HepG2 (cell line): ENCODE measurements around the gene SLC35F1. TPM values are rescaled to one million over a fixed set of nuclear protein-coding genes. Genes with fewer than 3 reads are reported as not detected.

Experiments
- GRHL1 ChIP-seq: sonication (generic); formaldehyde crosslinking; conservative IDR thresholded peaks from 2 replicates; pipeline ENCODE4 v1.8.0; 2022; ENCODE audit warnings: missing genetic modification reagents
- HOXA9 ChIP-seq: sonication (generic); formaldehyde crosslinking; IDR thresholded peaks from 2 replicates; pipeline ENCODE4 v1.8.1; 2022; ENCODE audit warnings: missing genetic modification reagents, mild to moderate bottlenecking, moderate library complexity, borderline replicate concordance
- KLF11 ChIP-seq: IDR thresholded peaks from 2 replicates; pipeline ENCODE4 v1.6.1; 2016; ENCODE audit warnings: missing compliant biosample characterization
- MYC ChIP-seq: sonication (generic); formaldehyde crosslinking; IDR thresholded peaks from 2 replicates; pipeline ENCODE4 v1.9.0; 2021; ENCODE audit warnings: missing genetic modification reagents, borderline replicate concordance
- TMF1 ChIP-seq: sonication (generic); formaldehyde crosslinking; IDR thresholded peaks from 2 replicates; pipeline ENCODE4 v1.8.1; 2022; ENCODE audit warnings: low read depth, missing genetic modification reagents
- ZFP41 ChIP-seq: sonication (generic); formaldehyde crosslinking; IDR thresholded peaks from 2 replicates; pipeline ENCODE4 v1.4.0; 2020; ENCODE audit warnings: mild to moderate bottlenecking, missing genetic modification reagents, borderline replicate concordance
- ZMAT3 ChIP-seq: sonication (generic); formaldehyde crosslinking; conservative IDR thresholded peaks from 2 replicates; pipeline ENCODE4 v1.7.0; 2021; ENCODE audit warnings: missing genetic modification reagents
- ZNF280D ChIP-seq: sonication (generic); formaldehyde crosslinking; IDR thresholded peaks from 2 replicates; pipeline ENCODE4 v1.5.1; 2020; ENCODE audit warnings: mild to moderate bottlenecking, missing genetic modification reagents
- ZNF343 ChIP-seq: sonication (generic); formaldehyde crosslinking; IDR thresholded peaks from 2 replicates; pipeline ENCODE4 v1.4.0; 2020; ENCODE audit warnings: mild to moderate bottlenecking, missing genetic modification reagents
- ZNF350 ChIP-seq: sonication (generic); formaldehyde crosslinking; IDR thresholded peaks from 2 replicates; pipeline ENCODE4 v1.4.0; 2020; ENCODE audit warnings: mild to moderate bottlenecking, low read depth, missing genetic modification reagents, borderline replicate concordance
- ZNF382 ChIP-seq: sonication (generic); formaldehyde crosslinking; IDR thresholded peaks from 2 replicates; pipeline ENCODE4 v1.5.0; 2020; ENCODE audit warnings: missing genetic modification reagents, mild to moderate bottlenecking, borderline replicate concordance
- ZNF670 ChIP-seq: sonication (generic); formaldehyde crosslinking; IDR thresholded peaks from 2 replicates; pipeline ENCODE4 v1.8.0; 2022; ENCODE audit warnings: mild to moderate bottlenecking, missing genetic modification reagents, borderline replicate concordance
- ZNF7 ChIP-seq: IDR thresholded peaks from 2 replicates; pipeline ENCODE4 v1.6.1; 2016; ENCODE audit warnings: missing biosample characterization, missing genetic modification reagents
- ZSCAN22 ChIP-seq: sonication (generic); formaldehyde crosslinking; IDR thresholded peaks from 2 replicates; pipeline ENCODE4 v1.4.0; 2020; ENCODE audit warnings: mild to moderate bottlenecking, missing genetic modification reagents
- polyA plus RNA-seq, 8 experiments: library from polyadenylated mRNA; depleted of rRNA in 3 of 8; stranded (reverse) in 7 of 8; unstranded in 1 of 8; fragments of >200 nt; fragmentation: Illumina TruSeq in 4 of 8; extraction: Trizol in 4 of 8; gene quantifications; 2 replicates each; pipeline versions ENCODE4 v1.2.1 to v1.2.3, GENCODE V29; 2011 to 2016; ENCODE audit warnings: low read depth in 4 of 8, missing spikeins in 1 of 8, mixed read lengths in 1 of 8; ENCODE audit not compliant: insufficient read depth in 1 of 8
- total RNA-seq, 5 experiments: library from RNA; depleted of rRNA; stranded (reverse); fragments of >200 nt; fragmentation: Illumina TruSeq; extraction: Trizol; gene quantifications; 2 replicates each; pipeline ENCODE4 v1.2.3, GENCODE V29; 2016; ENCODE audit warnings: low read depth in 1 of 5
- TF ChIP-seq, protein P1 (sequence below): sonication (generic); formaldehyde crosslinking; IDR thresholded peaks from 2 replicates; pipeline ENCODE4 v1.4.0; 2020; ENCODE audit warnings: missing genetic modification reagents, borderline replicate concordance
- TF ChIP-seq, protein P2 (sequence below): sonication (generic); formaldehyde crosslinking; IDR thresholded peaks from 2 replicates; pipeline ENCODE4 v1.9.0; 2021; ENCODE audit warnings: missing genetic modification reagents, borderline replicate concordance

Gene SLC35F1
- total and polyA plus RNA-seq, 2 of the 13 experiments (the other 11 are each of a cell fraction or from before 2014, with no cell fraction given): 0.01 TPM; not detected in 1

DNA sequence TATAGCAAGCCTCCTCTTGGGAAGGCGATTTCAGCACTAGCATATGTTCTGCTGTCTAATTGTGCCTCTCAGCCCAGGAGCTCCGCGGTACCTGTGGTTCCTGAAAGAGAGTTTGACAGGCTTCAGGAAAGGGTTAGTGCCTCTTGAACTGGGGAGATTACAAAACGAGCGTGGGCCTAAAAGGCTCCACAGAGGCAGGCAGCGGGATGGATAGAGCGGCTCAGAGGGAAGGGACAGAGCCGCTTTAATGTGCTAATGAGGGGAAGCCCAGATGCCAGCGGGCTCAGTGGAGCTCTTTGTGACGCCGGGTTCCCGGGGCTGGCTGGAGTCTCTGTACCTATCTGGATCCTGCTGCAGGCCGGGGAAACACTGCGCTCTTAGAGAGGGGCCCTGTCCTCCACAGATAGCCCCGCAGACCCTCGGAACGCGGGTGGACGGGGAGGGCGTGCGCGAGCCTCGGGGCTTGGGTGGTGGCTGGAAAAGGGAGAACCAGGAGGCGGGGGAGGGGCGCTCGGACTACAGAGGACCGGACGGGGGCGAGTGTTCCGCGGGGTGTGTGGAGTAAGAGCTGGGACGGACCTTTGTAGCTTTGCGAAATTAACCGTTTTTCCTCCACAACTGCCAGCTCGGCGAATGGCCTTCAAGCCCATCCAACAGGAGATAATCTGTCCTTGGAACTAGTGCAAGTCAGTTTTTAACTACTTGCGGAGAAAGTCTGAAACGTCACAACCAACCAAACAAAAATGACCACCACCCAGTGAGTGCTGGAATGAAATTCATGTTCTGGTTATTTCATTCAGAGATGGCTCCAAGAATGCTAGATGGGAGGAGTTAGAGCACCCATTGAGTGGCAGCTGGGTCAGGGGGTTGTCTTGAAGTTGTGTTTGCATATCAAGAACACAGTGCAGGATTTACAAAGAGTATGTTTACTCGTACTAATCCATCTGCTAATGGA, 13.0 kb downstream of the SLC35F1 start (continued):
- TF ChIP-seq KLF11 (CRISPR knock-in tag): no peak
- TF ChIP-seq ZNF670 (CRISPR knock-in tag): no peak
- TF ChIP-seq ZNF350 (CRISPR knock-in tag): no peak
- TF ChIP-seq TMF1: no peak
- no peak for TF ChIP-seq HOXA9 (CRISPR knock-in tag)
- TF ChIP-seq ZMAT3: no peak
- TF ChIP-seq ZNF7: no peak
- TF ChIP-seq GRHL1: no peak
- no peak for TF ChIP-seq ZSCAN22 (CRISPR knock-in tag)
- TF ChIP-seq MYC (CRISPR knock-in tag): no peak
- 0 out of 2 replicates have a peak, but pooled peaks have one; percentile 36 for TF ChIP-seq ZNF280D (CRISPR knock-in tag)
- no peak for TF ChIP-seq ZFP41 (CRISPR knock-in tag)
- no peak for TF ChIP-seq ZNF343 (CRISPR knock-in tag)
- TF ChIP-seq, protein P1, sequence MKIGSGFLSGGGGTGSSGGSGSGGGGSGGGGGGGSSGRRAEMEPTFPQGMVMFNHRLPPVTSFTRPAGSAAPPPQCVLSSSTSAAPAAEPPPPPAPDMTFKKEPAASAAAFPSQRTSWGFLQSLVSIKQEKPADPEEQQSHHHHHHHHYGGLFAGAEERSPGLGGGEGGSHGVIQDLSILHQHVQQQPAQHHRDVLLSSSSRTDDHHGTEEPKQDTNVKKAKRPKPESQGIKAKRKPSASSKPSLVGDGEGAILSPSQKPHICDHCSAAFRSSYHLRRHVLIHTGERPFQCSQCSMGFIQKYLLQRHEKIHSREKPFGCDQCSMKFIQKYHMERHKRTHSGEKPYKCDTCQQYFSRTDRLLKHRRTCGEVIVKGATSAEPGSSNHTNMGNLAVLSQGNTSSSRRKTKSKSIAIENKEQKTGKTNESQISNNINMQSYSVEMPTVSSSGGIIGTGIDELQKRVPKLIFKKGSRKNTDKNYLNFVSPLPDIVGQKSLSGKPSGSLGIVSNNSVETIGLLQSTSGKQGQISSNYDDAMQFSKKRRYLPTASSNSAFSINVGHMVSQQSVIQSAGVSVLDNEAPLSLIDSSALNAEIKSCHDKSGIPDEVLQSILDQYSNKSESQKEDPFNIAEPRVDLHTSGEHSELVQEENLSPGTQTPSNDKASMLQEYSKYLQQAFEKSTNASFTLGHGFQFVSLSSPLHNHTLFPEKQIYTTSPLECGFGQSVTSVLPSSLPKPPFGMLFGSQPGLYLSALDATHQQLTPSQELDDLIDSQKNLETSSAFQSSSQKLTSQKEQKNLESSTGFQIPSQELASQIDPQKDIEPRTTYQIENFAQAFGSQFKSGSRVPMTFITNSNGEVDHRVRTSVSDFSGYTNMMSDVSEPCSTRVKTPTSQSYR: peak; percentile 21; the same call in 1 of the 2 replicates
- no peak for TF ChIP-seq ZNF382
- TF ChIP-seq, protein P2, sequence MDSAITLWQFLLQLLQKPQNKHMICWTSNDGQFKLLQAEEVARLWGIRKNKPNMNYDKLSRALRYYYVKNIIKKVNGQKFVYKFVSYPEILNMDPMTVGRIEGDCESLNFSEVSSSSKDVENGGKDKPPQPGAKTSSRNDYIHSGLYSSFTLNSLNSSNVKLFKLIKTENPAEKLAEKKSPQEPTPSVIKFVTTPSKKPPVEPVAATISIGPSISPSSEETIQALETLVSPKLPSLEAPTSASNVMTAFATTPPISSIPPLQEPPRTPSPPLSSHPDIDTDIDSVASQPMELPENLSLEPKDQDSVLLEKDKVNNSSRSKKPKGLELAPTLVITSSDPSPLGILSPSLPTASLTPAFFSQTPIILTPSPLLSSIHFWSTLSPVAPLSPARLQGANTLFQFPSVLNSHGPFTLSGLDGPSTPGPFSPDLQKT (CRISPR knock-in tag): no peak
